ENCODE measurements around the gene P2RY13. TPM values are rescaled to one million over a fixed set of nuclear protein-coding genes. Genes with fewer than 3 reads are reported as not detected.

Gene P2RY13
- total RNA-seq, 1 experiment from 2014 or later: 0.97 TPM

DNA sequence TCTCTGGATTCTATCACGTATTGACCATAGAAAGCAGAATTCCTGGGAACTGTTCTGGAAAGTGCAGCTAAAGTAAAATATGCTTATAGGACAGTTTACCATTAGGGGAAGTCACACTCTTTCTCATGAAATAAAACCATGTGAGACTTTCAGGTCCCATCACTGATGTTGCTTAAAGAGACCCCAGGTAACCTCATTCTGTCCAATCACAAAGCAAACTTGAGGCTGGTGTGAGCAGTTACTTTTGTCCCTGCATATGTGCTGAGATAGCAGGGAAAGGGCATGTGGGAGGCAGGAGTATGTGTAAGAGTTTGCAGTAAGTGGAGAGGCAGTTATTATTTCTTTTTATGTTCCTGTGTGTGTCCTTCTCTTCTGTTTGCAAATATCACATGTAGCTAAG lies 28.8 kb downstream of the P2RY13 start:
- DNase-seq: no peak
- no peak overlapping the region for H3K4me3 ChIP-seq (ENCODE audit: low read length)
- no peak overlapping the region for H3K27ac ChIP-seq (ENCODE audit: low read length)
- no peaks in the 10 kb centered on the region for H3K36me3 ChIP-seq (ENCODE audit: insufficient read depth, low read length)
- no peaks in the 10 kb centered on the region for H3K9me3 ChIP-seq (ENCODE audit: low read length)
- no peak overlapping the region for H3K9ac ChIP-seq (ENCODE audit: low read length)
- 0 out of 2 replicates have a peak, but pooled peaks cover 4% of the 10 kb centered on the region for H3K4me1 ChIP-seq (ENCODE audit: low read length)
- H3K4me2 ChIP-seq (ENCODE audit: low read depth, low read length, poor library complexity, severe bottlenecking): no peak overlapping the region
- H4K20me1 ChIP-seq (ENCODE audit: insufficient read depth, low read depth, low read length): no peaks in the 10 kb centered on the region
- H3K27me3 ChIP-seq (ENCODE audit: low read length): no peaks in the 10 kb centered on the region
- 0 out of 2 replicates have a peak overlapping the region, but pooled peaks have one; percentile 21 for H2AFZ ChIP-seq (ENCODE audit: low read length)
- no peaks in the 10 kb centered on the region for H3K79me2 ChIP-seq (ENCODE audit: low read length)
- no peaks in the 10 kb centered on the region for H3K9me2 ChIP-seq (replicated peaks; ENCODE audit: insufficient read depth, low read length)

DNA sequence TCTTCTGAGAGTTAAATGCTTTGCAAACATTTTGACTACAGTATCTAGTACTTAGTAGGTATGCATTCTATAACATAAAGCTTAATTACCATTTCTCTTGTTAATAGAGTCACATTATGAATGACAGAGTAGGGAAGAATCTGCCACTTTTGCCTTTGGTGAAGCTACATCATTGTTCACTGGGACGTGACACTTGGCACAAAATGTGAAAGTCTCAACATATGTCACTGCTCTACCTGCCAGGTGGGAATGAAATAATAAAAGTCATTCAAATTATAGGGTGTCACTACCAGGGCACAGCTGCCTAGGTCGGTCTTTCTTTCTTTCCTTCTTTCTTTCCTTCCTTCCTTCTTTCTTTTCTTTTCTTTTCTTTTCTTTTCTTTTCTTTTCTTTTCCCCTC lies 30.3 kb downstream of the P2RY13 start:
- Histone ChIP-seq H3K27ac (ENCODE audit: low read length) (no peak overlapping the region), H3K27me3 (ENCODE audit: low read length) (no peaks in the 10 kb centered on the region), H3K9ac (ENCODE audit: low read length) (no peak overlapping the region), H3K36me3 (ENCODE audit: insufficient read depth, low read length) (no peaks in the 10 kb centered on the region), H3K4me3 (ENCODE audit: low read length) (no peak overlapping the region), H4K20me1 (ENCODE audit: insufficient read depth, low read depth, low read length) (no peaks in the 10 kb centered on the region), H3K4me2 (ENCODE audit: low read depth, low read length, poor library complexity, severe bottlenecking) (no peak overlapping the region), H3K9me2 (replicated peaks; ENCODE audit: insufficient read depth, low read length) (no peaks in the 10 kb centered on the region), H3K4me1 (ENCODE audit: low read length) (0 out of 2 replicates have a peak, but pooled peaks cover 4% of the 10 kb centered on the region), H3K9me3 (ENCODE audit: low read length) (no peaks in the 10 kb centered on the region), H2AFZ (ENCODE audit: low read length) (no peak overlapping the region), H3K79me2 (ENCODE audit: low read length) (no peaks in the 10 kb centered on the region)
- no peak for DNase-seq

DNA sequence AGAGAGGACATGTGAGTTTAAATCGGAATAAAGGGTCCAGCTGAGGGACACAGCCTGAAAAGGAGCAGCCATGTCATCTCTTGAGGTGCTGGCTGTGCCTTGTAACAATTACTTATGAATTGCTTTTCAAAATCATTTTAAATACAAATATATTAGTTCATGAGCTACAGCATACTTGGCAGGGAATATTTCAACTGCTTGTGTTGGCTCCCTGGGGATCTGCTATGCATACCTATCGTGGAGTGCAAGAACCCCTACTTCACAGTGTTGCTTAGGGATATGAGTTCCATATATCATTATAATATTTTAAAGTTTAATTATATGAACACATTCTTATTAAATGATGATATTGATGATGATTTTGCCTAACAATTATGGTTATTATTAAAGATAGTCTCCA lies 31.9 kb downstream of the P2RY13 start:
- Histone ChIP-seq H3K27me3 (ENCODE audit: low read length) (no peaks in the 10 kb centered on the region), H3K9me2 (replicated peaks; ENCODE audit: insufficient read depth, low read length) (no peaks in the 10 kb centered on the region), H3K4me2 (ENCODE audit: low read depth, low read length, poor library complexity, severe bottlenecking) (no peak overlapping the region), H3K4me1 (ENCODE audit: low read length) (peaks cover 10% of the 10 kb centered on the region), H3K27ac (ENCODE audit: low read length) (no peak overlapping the region), H4K20me1 (ENCODE audit: insufficient read depth, low read depth, low read length) (no peaks in the 10 kb centered on the region), H2AFZ (ENCODE audit: low read length) (no peak overlapping the region), H3K79me2 (ENCODE audit: low read length) (no peaks in the 10 kb centered on the region), H3K36me3 (ENCODE audit: insufficient read depth, low read length) (no peaks in the 10 kb centered on the region), H3K9me3 (ENCODE audit: low read length) (no peaks in the 10 kb centered on the region), H3K9ac (ENCODE audit: low read length) (no peak overlapping the region), H3K4me3 (ENCODE audit: low read length) (no peak overlapping the region)
- no peak for DNase-seq

DNA sequence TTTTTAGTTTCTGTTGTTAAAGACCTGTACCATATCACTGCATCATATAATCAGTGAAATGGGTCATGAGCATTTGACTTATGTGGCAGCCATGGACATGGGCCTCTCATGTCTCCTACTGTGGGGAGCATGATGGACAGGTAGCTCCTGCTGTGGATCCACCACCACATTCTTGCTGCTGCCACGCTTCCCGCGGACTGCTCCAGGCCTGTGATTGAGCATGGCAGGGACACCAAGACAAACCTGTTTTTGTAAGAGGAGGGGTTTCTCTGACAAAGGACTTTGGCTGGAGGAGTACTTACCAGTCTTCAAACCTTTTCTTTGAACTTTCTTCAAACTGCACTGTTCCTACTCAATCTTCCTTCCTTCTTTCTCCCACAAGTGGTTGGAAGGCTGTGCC lies 33.1 kb downstream of the P2RY13 start:
- Histone ChIP-seq H3K9me3 (ENCODE audit: low read length) (no peaks in the 10 kb centered on the region), H3K27ac (ENCODE audit: low read length) (no peak overlapping the region), H3K4me2 (ENCODE audit: low read depth, low read length, poor library complexity, severe bottlenecking) (no peak overlapping the region), H4K20me1 (ENCODE audit: insufficient read depth, low read depth, low read length) (no peaks in the 10 kb centered on the region), H3K79me2 (ENCODE audit: low read length) (no peaks in the 10 kb centered on the region), H3K9me2 (replicated peaks; ENCODE audit: insufficient read depth, low read length) (no peaks in the 10 kb centered on the region), H3K9ac (ENCODE audit: low read length) (no peak overlapping the region), H3K36me3 (ENCODE audit: insufficient read depth, low read length) (no peaks in the 10 kb centered on the region), H3K4me3 (ENCODE audit: low read length) (no peak overlapping the region), H2AFZ (ENCODE audit: low read length) (no peak overlapping the region), H3K4me1 (ENCODE audit: low read length) (peaks cover 6% of the 10 kb centered on the region), H3K27me3 (ENCODE audit: low read length) (no peaks in the 10 kb centered on the region)
- no peak for DNase-seq

DNA sequence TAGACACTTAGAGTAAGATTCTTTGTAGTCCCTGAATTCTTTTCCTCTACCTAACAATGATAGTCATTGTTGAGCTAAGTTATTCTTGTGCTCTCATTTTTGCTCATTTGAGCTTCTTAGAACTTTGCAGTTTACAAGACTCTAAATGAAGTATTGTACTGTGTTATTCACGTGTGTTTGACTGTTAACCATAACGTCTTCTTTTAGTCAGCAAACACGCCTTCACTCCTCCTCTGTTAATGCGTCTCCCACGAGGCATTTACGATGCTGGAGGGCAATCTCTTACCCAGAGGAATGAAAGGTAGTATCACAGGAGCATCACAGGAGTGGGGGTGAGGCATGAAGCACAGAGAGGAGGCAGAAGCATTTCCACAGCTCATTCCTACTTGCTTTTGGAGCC lies 36.2 kb downstream of the P2RY13 start:
- Histone ChIP-seq H3K4me3 (ENCODE audit: low read length) (no peak overlapping the region), H3K4me2 (ENCODE audit: low read depth, low read length, poor library complexity, severe bottlenecking) (no peak overlapping the region), H3K9me3 (ENCODE audit: low read length) (no peaks in the 10 kb centered on the region)

DNA sequence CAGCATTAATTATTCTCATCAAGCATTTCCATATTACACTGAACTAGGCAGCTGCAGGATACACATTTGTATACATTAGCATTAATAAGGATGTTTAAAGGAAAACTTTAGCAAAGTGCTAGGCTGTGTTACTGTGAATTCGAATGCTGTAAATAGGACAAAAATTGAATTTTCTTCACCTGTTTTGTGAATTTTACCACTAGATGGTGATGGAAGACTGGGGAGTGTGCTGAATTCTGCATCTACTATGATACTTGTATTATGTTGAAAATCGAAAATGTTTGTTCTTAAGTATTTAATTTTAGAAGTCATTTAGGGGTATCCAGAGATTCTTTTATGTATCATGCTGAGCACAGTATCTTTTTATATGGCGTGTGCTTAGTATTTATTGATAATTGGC lies 38.7 kb downstream of the P2RY13 start:
- Histone ChIP-seq H4K20me1 (ENCODE audit: insufficient read depth, low read depth, low read length) (no peaks in the 10 kb centered on the region), H3K4me2 (ENCODE audit: low read depth, low read length, poor library complexity, severe bottlenecking) (no peak overlapping the region), H3K9ac (ENCODE audit: low read length) (no peak overlapping the region), H3K27ac (ENCODE audit: low read length) (no peak overlapping the region), H3K4me1 (ENCODE audit: low read length) (peaks cover 5% of the 10 kb centered on the region), H3K36me3 (ENCODE audit: insufficient read depth, low read length) (no peaks in the 10 kb centered on the region), H3K9me3 (ENCODE audit: low read length) (no peaks in the 10 kb centered on the region), H3K79me2 (ENCODE audit: low read length) (no peaks in the 10 kb centered on the region), H3K27me3 (ENCODE audit: low read length) (no peaks in the 10 kb centered on the region), H3K9me2 (replicated peaks; ENCODE audit: insufficient read depth, low read length) (no peaks in the 10 kb centered on the region), H2AFZ (ENCODE audit: low read length) (no peak overlapping the region), H3K4me3 (ENCODE audit: low read length) (no peak overlapping the region)
- DNase-seq: peak; percentile 79

More for the DNA sequence above, 36.2 kb downstream of the P2RY13 start:
- Histone ChIP-seq H3K9me2 (replicated peaks; ENCODE audit: insufficient read depth, low read length) (no peaks in the 10 kb centered on the region), H3K4me1 (ENCODE audit: low read length) (peaks cover 5% of the 10 kb centered on the region), H3K27ac (ENCODE audit: low read length) (no peak overlapping the region), H3K36me3 (ENCODE audit: insufficient read depth, low read length) (no peaks in the 10 kb centered on the region), H3K79me2 (ENCODE audit: low read length) (no peaks in the 10 kb centered on the region), H3K27me3 (ENCODE audit: low read length) (no peaks in the 10 kb centered on the region), H2AFZ (ENCODE audit: low read length) (peak overlapping the region; percentile 53; the same call in 1 of the 2 replicates), H4K20me1 (ENCODE audit: insufficient read depth, low read depth, low read length) (no peaks in the 10 kb centered on the region), H3K9ac (ENCODE audit: low read length) (no peak overlapping the region)
- no peak for DNase-seq

DNA sequence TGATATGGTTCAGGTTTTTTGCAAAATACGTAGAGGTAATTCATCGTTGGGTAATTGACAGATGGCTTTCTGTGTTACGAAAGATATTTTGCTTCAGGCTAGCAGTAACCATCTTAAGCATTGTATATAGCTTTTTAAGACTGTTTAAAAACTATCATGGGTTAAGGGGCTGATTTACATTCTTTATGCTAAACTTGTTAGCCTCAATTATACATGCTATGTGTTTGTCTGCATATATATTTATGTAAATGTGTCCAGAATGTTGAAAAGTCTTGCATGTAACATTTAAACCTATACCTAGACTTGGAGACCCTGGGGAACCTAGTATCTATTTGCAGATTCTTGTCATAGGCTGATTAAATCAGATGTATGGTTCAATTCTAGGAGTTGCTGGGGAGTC lies 39.9 kb downstream of the P2RY13 start:
- no peaks in the 10 kb centered on the region for H3K27me3 ChIP-seq (ENCODE audit: low read length)
- H3K4me2 ChIP-seq (ENCODE audit: low read depth, low read length, poor library complexity, severe bottlenecking): no peak overlapping the region
- H3K27ac ChIP-seq (ENCODE audit: low read length): no peak overlapping the region
- H4K20me1 ChIP-seq (ENCODE audit: insufficient read depth, low read depth, low read length): no peaks in the 10 kb centered on the region
- H3K9me3 ChIP-seq (ENCODE audit: low read length): no peaks in the 10 kb centered on the region
- H3K9me2 ChIP-seq (replicated peaks; ENCODE audit: insufficient read depth, low read length): no peaks in the 10 kb centered on the region
- no peak overlapping the region for H3K9ac ChIP-seq (ENCODE audit: low read length)
- H3K4me1 ChIP-seq (ENCODE audit: low read length): peaks cover 5% of the 10 kb centered on the region
- H2AFZ ChIP-seq (ENCODE audit: low read length): no peak overlapping the region
- no peak for DNase-seq
- no peaks in the 10 kb centered on the region for H3K79me2 ChIP-seq (ENCODE audit: low read length)
- no peaks in the 10 kb centered on the region for H3K36me3 ChIP-seq (ENCODE audit: insufficient read depth, low read length)
- no peak overlapping the region for H3K4me3 ChIP-seq (ENCODE audit: low read length)

DNA sequence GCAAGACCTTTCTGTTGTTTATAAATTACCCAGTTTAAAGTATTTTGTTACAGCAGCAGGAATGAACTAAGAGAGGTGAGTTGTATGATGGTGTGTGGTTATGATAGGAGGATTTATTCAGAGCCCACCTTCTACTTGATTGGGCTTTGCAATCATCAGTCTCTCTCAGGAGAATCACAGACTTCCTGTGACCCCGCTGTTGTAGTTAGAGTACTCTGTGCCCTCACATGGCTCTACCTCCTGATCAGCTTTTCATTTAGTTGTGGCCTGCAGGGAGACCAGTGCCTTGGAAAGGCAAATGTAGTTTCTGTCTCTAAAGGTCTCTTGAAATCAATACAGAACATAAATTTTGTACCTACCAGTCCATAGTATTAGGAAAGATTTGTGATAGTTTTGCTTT lies 43.4 kb downstream of the P2RY13 start:
- no peaks in the 10 kb centered on the region for H3K79me2 ChIP-seq (ENCODE audit: low read length)
- H3K9ac ChIP-seq (ENCODE audit: low read length): no peak overlapping the region
- no peak overlapping the region for H2AFZ ChIP-seq (ENCODE audit: low read length)
- no peak overlapping the region for H3K27ac ChIP-seq (ENCODE audit: low read length)
- H3K4me2 ChIP-seq (ENCODE audit: low read depth, low read length, poor library complexity, severe bottlenecking): no peak overlapping the region
- H3K9me2 ChIP-seq (replicated peaks; ENCODE audit: insufficient read depth, low read length): no peaks in the 10 kb centered on the region
- H3K36me3 ChIP-seq (ENCODE audit: insufficient read depth, low read length): no peaks in the 10 kb centered on the region
- H3K27me3 ChIP-seq (ENCODE audit: low read length): no peaks in the 10 kb centered on the region
- H4K20me1 ChIP-seq (ENCODE audit: insufficient read depth, low read depth, low read length): no peaks in the 10 kb centered on the region
- no peaks in the 10 kb centered on the region for H3K9me3 ChIP-seq (ENCODE audit: low read length)
- H3K4me1 ChIP-seq (ENCODE audit: low read length): no peaks in the 10 kb centered on the region
- H3K4me3 ChIP-seq (ENCODE audit: low read length): no peak overlapping the region
- DNase-seq: no peak
